ENCODE data around the gene TSHZ2.

- TF ChIP-seq, protein P1, sequence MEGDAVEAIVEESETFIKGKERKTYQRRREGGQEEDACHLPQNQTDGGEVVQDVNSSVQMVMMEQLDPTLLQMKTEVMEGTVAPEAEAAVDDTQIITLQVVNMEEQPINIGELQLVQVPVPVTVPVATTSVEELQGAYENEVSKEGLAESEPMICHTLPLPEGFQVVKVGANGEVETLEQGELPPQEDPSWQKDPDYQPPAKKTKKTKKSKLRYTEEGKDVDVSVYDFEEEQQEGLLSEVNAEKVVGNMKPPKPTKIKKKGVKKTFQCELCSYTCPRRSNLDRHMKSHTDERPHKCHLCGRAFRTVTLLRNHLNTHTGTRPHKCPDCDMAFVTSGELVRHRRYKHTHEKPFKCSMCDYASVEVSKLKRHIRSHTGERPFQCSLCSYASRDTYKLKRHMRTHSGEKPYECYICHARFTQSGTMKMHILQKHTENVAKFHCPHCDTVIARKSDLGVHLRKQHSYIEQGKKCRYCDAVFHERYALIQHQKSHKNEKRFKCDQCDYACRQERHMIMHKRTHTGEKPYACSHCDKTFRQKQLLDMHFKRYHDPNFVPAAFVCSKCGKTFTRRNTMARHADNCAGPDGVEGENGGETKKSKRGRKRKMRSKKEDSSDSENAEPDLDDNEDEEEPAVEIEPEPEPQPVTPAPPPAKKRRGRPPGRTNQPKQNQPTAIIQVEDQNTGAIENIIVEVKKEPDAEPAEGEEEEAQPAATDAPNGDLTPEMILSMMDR (IDR thresholded peaks at IDR 0.05), result no peak
- no peak for TF ChIP-seq EZH2 (IDR thresholded peaks at IDR 0.05; ENCODE audit: borderline replicate concordance, insufficient read depth, low read depth, low read length, poor library complexity, severe bottlenecking)
These were observed 120.7 kb downstream of the TSHZ2 start for GRCh38 chr20:53092772-53093300.
